ENCODE results near the gene MSL2.

GRCh38 chr3:136189859-136190617 is 6.1 kb downstream of the MSL2 start:
- TF ChIP-seq CTCF (IDR thresholded peaks at IDR 0.05; ENCODE audit: insufficient read depth, low read length, poor library complexity, severe bottlenecking) (no peak), EZH2phosphoT487 (conservative IDR thresholded peaks at IDR 0.05; ENCODE audit: low read length) (no peak)
